Activated effector memory CD4-positive, alpha-beta T cell treated with Interleukin-2 at 50 U/mL for 16 hours (primary cell): Measurements from ENCODE around the gene STMN1.

Source experiments
- DNase-seq: peaks from one replicate; pipeline ENCODE4 v3.0.0-alpha.2; 2020

STMN1 gene

DNA sequence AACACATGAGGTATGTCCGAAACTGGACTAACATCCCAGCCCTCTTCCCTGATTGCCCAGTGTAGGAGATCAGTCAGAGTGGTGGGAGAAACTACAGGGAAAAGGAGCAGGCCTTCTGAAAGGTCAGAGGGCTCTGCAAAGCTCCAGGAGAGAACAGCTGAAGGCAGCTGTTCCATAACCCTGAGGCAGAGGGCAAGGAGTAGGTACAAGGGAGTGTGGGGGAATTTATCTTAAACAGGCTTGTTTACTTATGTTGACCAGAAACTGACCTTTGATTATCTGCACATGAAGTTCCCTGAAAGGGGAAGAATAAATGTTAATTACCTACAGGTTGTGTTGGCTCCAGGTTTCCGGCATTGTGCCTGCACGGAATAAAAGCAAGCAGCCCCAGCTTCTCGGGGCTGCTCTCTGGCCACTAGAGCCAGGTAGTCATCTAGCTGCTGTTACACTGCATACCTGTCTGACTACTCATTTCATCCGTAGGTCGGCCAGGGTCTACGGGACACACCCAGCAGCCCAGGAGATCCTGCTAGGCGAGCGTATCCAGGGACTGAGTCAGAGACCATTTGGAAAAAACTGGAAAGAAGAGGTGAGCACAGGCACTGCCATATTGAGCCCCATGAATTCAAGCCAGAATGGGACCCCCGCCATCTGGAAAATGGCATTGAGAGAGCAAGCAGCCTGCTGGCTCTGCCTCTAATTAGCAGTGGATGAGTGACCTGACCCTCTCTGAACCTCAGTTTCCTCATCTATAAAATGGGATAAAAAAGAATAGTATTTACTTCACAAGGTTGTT is 15.8 kb downstream of the STMN1 start:
- no peak for DNase-seq

DNA sequence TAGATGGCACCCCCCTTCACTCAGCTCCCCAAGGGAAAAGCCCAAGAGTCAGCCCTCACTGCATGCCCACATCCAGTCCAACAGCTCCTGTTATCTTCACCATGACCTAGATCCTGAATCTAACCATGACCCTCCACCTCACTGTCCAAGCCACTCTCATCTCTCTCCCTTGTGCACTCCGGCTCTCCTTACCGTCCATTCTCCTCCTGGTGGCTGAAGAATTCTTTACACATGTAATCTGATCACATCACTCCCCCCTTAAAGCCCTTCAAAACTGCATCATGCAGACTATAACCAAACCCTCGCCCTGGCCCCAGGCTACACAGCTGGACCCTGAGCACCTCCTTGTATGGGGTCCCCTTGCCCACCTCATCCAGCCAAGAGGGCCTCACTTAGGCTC is 16.7 kb downstream of the STMN1 start:
- no peak for DNase-seq

DNA sequence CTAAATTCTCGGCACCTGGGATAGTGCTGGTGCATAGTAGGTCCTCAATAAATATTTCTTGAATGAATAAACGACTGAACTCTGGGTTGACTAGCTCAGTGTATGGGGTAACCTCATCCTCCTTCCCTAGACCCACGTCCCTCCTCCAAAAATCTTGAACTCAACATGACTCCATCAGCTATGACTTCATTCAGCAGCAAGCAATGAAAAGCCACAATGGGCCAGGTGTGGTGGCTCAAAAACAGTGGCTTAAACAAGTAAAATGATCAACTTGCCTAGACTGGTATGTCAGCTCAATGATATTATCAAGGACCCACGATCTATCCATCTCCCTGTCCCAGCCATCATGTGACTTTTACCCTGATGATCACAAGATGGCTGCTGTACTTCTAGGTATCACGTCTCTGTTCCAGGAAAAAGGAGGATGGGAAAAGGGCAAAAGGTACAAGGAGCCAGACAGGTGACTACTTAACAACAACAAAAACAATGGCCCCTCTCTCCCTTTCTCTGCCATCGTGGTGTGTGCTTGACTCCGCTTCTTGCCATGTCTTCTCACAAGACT is 17.7 kb downstream of the STMN1 start:
- no peak for DNase-seq

DNA sequence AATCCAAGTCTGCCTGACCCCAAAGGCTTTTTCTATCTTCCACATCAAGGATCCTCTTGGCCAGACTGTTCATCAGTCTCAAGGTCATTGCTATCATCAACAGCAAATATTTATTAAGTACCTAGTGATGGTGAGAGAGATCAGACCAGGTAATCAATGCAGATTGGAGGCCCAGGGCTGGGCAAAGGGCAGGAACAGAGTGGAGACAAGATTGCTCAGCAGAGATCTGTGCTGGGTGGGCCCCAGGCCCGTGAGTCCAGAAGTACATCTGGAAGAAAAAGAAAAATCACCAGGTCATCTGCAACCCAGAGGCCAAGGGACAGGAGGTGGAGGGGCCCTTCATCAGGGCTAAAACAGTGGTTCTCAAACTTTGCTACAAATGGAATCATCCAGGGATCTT is 20.6 kb downstream of the STMN1 start:
- no peak for DNase-seq

DNA sequence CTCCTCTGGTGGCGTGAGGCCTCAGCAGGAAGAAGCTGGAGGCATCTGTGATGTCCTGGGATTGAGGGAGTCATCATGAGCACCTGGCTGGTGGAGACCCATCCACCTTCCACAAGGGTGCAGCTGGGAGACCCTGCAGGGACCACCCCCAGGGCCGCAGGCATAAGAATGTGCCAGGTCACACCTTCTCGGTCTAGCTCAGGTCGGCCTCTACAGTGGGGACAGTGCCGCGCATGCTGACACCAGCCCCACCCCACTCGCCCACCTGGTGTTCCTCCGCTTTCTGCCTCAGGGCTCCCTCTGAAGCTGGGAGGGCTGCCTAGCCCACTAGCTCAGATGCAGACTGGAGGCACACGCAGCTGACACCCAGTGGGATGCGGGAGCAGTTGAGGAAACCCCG is 25.0 kb downstream of the STMN1 start:
- no peak for DNase-seq

DNA sequence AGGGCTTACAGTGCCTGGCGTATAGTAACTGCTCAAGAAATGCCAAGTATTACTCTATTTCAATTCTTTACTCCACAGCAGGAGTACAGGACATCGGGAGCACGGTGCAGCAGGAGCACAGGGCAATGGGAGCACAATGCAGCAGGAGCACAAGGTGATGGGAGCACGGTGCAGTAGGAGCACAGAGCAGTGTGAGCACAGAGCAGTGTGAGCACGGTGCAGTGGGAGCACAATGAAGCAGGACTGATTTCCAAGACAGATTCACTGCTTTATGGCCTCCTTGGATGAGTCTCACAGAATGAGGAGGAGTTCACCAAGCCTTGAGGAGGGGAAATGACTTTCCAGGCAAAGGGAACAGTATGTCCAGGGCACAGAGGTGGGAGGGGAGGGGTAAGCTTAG is 25.7 kb downstream of the STMN1 start:
- DNase-seq = no peak

DNA sequence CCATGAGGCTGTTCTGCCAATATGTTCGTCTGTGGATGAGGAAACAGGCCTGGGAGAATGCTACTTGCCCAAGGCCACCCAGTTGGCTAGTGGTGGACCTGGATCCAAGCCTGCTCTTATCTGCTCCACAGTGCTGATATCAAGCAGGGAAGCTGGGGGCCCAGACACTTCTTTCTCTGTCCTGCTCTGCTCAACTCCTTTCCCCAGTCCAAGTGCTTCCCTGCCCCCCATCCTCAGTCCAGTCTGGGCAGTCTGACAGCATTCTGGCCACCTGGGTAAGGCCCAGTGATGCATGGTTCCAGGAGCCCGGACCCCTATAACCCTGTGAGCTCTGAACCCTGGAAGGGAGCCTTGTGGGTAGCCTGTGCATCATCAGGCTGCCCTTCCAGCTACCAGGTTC is 26.5 kb downstream of the STMN1 start:
- no peak for DNase-seq

DNA sequence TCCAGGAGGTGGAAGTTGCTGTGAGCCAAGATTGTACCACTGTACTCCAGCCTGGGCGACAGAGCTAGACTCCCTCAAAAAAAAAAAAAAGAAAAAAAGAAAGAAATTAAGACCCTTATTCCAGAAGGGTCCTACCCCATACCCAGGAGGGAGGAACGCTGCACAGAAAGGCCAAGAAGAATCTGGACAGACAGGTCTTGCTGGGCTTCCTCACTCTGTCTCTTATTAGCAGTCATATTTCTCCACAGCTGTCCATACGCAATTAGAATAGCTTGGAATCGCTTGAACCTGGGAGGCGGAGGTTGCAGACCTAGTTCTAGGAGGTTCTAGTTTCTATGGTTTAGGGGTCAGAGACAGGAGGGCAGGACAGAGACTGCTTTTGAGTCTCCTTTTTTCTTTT is 27.5 kb downstream of the STMN1 start:
- DNase-seq = no peak

DNA sequence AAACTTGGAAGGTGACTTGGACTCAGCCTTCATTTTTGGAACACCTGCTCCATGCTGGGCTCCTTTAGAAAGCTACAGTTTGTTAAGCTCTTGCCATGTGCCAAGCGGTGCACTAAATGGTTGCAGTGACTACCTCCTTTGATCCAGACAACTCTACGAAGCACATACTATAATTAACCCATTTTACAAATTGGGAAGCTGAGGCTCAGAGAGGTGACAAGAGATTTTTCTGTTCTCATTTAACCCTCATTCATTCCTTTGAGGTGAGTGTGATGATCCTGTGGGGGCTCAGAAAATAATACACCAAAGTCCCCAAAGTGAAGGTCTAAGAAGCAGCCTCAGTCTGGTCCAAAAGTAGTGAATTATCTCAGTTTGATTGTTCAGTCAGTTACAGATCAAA is 29.1 kb downstream of the STMN1 start:
- DNase-seq = no peak

DNA sequence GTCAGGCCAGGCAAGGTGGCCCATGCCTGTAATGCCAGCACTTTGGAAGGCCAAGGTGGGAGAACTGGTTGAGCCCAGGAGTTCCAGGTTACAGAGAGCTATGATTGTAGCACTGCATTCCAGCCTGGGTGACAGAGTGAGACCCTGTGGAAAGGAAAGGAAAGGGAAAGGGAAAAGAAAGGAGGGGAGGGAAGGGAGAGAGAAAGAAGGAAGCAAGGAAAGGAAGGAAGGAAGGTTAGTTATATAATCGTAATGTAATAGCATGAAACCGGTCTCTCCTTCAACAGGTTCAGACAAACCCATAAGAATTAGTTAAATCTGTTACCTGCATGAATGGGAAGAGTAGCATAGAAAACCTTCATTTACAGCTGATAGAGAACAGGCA is 29.5 kb downstream of the STMN1 start:
- no peak for DNase-seq

DNA sequence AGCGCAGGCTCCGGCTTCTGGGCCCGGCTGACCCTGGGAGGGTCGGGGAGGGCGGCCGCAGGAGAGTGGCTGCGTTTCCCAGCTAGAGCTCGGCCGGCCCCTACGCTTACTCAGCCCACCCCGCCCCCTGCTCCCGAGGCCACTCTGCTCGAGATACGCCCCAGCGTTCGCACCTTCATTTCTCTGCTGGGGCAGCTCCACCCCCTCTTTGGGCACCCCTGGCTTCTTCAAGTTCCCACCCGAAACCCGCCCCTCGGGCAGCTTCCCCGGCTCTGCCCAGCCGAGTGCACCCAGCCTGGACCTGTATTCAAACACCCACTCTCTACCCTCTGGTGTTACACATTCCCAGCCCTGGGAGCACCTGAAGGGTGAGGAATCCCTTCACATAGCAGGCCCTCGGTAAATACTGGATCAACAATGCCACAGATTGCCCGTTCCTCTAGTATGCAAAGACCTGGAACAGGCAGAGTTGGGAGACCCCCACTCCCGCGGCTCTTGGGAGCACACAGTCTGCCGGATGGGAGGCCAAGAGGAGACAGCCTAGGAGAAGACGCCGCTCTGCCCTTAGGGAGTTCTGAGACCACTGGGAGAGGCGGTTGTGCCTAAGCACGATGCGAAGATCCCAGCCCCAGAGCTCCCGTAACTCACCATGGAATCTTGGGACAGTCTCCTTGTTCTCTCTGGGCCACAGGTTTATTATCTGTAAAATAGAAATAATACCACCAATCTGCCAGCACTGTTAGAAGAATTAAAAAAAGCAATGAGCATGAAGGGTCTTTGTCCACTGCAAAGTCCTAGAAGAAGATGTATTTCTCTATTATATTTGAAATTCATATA is 30.1 kb downstream of the STMN1 start:
- no peak for DNase-seq

DNA sequence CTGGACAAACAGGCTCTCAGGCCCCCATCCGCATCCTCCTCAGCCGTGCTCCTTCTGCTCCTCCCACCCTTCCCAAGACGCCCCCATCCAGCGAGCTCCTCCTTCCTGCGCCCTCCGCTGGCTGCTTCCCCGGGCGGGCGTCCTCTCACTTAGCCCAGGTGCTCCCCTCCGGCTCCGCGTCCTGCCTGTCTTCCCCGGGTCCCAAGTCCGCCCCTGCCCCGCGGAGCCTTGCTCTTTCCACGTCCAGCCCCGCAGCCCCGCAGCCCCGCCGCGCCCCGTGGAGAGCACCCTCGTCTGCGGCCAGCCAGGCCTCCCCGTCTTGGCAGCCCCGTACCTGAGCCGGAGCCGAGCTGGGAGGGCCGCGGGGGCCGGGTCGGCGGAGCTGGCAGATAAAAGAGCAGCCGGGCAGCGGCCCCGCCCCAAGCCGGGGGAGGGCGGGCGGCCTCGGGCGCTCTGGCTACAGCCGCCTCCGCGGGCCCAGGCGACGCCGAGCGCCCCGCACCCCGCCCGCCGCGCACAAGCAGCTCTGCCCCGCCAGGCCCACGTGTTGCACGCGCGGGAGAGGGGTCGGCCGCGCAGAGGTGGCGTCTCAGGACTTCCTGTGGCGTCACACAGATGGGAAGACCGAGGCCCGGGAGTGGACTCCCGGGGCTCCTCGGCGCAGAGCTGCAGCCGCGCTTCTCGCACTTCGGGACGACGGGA is 30.9 kb downstream of the STMN1 start, which contains the start of gene PAQR7:
PAQR7 (minus strand) TSS at position 555 of the 702 bp plus-strand sequence. CDS start 11,869 bp downstream, outside the sequence.
- peak; percentile 43 for DNase-seq

DNA sequence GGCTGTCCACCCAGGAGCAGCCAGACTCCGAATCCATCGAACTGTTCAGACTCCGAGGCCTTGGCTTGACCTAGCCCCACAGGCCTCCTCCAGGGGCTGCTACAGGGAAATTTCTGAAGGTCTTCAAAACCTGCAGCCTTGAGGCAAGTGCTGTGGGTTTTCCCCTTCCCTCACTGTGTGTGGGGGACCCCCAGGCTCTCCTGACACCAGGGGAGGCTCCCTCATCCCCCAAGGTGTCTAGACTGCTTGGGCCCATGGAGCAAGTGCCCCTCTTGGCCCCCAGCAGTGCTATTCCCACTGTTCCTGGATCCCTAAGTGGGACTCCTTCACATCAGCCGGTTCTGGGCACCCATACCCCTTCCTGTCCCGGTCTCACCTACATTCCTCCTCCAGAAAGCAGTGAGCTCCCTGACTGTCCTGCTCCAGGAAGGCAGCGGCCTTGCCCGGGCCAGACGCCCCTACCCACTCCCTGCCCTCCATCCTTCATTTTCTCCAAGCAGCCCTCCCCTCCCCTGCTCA is 31.5 kb downstream of the STMN1 start:
- no peak for DNase-seq

DNA sequence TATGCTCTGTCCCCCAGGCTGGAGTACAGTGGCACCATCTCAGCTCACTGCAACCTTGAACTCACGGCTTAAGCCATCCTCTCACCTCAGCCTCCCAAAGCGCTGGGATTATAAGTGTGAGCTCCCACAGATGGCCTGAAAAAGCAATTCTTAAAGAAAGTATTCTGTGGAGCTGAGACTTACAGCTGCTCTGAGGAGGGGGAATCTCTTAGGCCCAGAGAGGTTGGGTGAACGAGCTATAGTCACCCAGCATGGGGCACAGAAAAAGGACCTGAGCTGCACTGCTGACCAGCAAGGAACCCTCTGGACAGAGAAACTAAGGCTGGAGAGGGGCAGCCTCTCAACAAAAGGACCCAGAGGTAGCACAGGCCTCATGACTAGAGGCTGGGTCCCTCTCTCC is 32.0 kb downstream of the STMN1 start:
- no peak for DNase-seq

DNA sequence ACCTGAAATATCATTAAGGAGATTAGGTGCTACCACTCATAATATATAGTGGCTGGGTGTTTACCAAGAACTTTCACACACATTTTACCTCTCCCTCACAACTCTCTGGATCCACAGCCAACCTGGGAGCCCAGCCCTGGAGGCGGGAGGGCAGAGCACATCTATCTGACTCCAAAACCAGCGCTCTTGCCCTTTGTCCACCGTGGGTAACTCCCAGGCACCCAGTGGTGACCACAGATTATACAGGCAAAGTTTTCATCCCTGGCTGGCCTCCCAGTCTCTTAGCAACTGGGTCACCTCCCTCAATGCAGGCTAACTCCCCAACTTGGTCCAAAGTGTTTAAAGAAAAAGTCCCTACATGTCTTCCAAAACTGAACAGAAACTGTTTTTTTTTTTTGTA is 33.1 kb downstream of the STMN1 start:
- no peak for DNase-seq

DNA sequence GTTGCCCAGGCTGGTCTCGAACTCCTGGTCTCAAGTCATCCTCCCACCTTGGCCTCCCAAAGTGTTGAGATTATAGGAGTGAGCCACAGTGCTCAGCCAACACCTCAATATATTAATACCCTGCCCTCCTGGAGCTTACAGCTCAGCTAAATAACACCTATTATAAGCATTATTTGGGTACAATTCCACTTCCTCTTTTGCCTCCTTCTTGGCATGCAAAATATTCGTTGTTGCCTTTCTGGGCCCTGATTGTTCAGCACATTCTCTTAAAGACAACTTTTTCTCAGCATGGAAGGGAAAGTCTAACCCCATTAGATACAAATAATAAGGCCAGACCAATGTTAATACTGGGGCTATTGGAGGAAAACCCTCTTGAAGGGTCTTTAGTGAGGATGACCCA is 33.5 kb downstream of the STMN1 start:
- no peak for DNase-seq

DNA sequence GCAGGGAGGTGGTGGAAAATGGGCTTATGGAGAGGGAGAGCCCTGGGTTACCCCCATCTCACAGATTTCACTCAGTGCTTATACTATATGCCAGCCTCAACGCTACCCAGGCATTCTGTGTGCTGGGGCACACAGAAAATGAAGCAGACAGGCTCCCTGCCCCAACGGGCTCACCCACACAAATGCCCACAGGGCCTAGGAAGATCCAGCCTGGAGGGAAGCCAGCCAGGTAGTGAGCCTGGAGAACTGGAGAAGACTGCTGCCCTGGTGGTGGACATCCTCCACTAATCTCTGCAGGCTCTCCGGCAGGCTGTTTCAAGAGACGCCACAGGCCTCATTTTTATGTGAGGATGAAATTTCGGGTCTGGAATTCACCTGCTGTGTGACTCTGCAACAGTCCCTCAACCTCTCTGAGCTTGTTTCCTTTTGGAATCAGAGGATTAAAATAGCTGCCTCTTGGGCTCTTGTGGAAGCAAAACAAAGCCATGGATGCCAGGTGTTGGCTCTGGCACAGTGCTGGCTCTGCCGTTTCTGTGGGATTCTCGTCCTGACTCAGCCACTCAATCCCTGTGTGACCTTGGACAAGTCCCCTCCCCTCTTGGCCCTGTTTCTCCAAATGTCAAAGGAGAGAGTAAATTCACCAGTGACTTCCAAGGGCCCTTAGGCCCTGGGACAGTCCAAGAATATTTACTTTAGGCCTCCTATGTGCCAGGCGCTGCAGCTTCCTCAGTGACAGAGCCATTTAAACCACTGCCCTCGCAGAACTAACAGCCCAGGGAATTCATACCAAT is 34.3 kb downstream of the STMN1 start:
- DNase-seq = no peak

DNA sequence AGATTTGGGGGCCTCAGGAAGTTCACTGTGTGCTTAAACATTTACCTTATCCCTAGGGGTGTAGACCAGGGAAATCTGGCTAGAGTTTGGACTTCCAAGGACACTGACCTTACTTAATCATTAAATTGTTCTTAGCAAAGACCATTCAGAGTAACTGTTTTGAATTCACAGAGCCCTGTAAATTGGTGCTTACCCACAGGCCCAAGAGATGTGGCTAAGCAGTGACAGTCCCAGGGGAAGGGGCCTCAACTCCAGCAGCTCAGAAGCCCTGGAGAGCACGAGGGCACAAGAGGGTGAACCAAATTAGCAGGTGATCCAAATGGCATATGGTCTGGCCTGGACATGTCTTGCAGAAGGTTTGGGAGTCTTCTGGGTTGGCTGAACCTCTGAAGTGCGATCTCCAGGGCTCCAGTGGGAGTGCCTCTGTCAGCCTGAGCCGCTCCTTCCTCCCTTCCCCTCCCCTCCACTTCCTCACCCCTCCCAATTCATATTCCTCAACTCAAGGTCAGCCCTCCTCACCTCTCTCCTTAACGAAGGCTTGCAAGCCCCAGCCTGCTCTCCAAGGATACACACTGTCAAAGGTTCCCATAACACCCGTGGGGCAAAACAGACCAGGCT is 35.0 kb downstream of the STMN1 start:
- no peak for DNase-seq

DNA sequence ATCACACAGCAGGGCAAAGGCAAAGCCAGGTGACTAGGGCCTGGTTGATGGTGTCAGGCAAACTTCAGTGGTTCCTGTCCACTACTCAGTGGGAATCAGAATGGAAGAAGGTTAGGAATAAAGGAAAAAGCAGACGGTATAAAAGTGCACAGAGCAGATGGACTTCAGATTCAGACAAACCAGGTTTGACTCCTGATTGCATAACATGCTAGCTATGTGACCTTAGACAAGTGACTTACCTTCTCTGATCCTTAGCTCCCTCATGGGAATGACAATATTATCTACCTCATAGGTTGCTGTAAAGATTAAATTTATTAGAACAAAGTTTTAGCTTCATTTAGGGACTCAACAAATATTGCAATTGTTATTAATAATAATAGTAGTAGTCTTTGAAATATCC is 35.6 kb downstream of the STMN1 start:
- DNase-seq = no peak

DNA sequence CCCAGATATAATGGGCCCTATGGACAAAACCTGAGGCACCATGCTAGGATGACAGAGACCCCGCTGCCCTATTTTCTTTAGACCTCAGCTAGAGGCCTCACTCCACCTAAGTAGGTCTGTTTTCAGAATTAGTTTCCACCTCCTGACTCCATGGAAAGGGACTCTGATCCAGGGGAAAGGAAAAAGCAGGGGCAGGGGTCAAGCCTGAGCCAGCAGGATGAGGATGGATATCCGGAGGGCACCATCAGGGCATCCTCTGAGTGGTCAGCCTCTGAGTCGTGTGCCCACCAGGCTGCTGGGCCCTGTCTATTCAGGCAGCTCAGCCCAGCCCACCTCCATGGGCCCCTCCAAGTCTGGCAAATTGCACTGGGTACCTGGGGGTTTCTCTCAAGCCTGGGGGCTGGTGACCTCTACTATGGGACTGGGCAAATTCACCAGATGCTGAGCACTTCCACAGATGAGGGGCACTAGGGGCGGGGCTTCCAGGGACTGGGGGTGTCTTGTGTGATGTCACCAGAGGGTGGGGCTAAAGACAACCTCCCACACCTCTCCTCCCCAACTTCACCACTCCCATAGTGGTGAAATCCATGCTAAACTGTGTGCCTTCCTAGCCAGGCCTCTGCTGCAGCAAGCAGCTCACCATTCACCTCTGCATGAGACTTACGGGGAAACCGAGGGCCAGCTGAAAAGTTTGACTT is 36.2 kb downstream of the STMN1 start:
- no peak for DNase-seq
